Breast epithelium (tissue), 3 donors: ENCODE measurements around the gene IREB2.

Experiments used
- CTCF ChIP-seq, 3 donors: fragments of 450-650 bp; IDR thresholded peaks; one replicate each; pipeline ENCODE4 v1.5.1; 2016 to 2017; ENCODE audit warnings: antibody characterized with exemption in 3 of 3, mild to moderate bottlenecking in 3 of 3, moderate library complexity in 3 of 3
- POLR2AphosphoS5 ChIP-seq, 3 donors: sonication (generic); formaldehyde crosslinking; IDR thresholded peaks; one replicate each; pipeline ENCODE4 v1.6.1; 2017; ENCODE audit warnings: antibody characterized with exemption in 3 of 3

- TF ChIP-seq POLR2AphosphoS5 (IDR thresholded peaks at IDR 0.05): no peak
- TF ChIP-seq CTCF (IDR thresholded peaks at IDR 0.05): no peak
These were observed 47.8 kb upstream of the IREB2 start for GRCh38 chr15:78390242-78390641.
